ENCODE measurements around the gene DNAI1.

DNAI1 gene

DNA sequence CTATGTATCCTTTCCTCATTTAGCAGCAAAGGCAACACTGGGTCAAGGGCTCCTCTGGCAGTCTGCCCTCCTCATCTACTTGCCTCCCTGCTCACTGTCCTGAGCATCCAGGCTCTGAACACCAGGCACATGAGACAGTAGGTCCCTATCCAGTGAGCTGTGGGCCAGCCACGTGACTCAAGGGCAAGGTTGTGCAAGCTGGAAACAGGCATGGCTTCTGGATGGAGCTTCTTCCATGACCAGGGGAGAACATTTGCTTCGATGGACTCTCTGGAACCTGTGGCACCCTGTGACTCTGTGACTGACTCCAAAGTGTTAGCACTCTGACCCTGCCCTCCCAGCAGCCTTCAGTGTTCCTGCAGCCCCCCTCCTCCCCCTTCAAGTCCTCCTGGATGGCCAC, 33.0 kb downstream of the DNAI1 start:
- no peak for DNase-seq (ENCODE audit: low read depth)

- DNase-seq (ENCODE audit: low read depth), result no peak
These were observed 33.4 kb downstream of the DNAI1 start for GRCh38 chr9:34492051-34492450.

- peak; percentile 32 for DNase-seq (ENCODE audit: low read depth)
These were observed 35.4 kb downstream of the DNAI1 start for GRCh38 chr9:34493972-34494535.

DNA sequence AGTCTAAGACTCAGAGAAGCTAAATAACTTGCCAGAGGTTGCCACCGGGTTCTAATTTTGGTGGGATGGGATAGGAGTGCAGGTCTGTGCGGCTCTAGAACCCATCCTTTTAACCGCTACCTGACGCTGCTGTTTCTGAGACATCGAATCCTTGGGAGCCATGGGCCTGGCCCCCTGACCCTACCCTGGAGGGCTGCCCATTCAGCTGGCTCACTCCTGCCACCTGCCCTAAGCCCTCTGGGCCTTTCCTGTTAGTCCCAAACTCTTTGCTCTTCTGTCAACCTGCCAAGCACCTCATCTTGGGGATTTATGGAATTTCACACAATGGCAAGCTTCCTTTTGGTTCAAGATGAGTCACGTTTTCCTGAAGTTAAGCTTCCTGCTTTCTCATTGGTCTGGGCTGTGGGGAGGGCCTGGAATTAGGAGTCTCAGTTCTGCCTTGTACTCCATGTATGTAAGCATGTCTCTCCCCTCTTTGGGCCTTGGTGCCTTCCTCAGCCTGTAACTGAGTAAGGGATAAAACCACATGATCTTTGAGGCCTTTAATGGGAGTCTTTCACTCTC, 37.6 kb downstream of the DNAI1 start:
- no peak for DNase-seq (ENCODE audit: low read depth)

GRCh38 chr9:34498553-34498952, 39.9 kb downstream of the DNAI1 start:
- DNase-seq (ENCODE audit: low read depth), result no peak

GRCh38 chr9:34499076-34499475, 40.5 kb downstream of the DNAI1 start:
- DNase-seq (ENCODE audit: low read depth), result no peak

- DNase-seq (ENCODE audit: low read depth), result no peak
These were observed 42.1 kb downstream of the DNAI1 start for GRCh38 chr9:34500623-34501267.

DNA sequence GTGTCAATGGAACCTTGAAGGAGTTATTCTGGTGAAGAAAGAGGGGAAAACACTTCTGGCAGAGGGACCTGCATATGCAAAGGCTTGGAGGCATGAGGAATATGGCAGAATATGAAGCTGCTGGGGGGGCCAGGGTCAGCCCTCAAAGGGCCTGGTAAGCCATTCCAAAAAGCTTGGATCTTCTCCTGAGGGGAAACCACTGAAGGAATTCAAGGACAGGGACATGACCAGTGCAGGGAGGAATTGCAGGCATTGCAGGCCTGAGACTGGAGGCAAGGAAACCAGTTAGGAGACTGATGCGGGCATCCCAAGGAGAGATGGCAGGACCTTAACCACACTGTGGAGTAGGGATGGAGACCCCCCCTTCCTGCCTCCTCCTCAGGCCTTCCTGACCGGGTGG, 42.8 kb downstream of the DNAI1 start:
- no peak for DNase-seq (ENCODE audit: low read depth)

DNA sequence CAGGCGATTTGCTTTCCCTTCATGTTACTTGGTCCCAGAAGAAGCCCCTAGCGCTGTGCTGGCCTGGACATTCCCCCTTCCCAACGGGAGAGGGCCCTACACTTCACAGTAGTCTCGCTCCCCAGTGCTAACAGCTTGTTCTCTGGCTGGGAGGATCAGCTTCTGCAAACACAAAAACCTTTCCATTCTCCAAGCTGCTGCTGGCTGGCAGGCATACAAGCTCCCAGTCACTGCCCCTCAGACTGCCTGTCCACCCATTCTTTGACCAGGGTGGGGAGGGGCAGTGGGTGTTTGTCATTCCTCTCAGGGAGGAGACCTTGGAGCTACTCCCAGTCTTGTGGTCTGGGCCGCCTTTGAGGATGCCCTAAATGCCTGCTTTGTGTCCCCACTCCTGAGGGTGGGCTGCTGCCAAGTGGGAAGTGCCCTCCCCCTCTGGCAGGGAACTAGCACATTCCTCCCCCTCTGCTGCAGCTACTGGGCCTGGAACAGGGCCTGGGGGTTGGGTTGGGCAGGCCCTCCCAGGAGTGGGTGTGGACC, 43.4 kb downstream of the DNAI1 start:
- DNase-seq (ENCODE audit: low read depth), result peak; percentile 33

GRCh38 chr9:34502471-34502870, 43.9 kb downstream of the DNAI1 start:
- DNase-seq (ENCODE audit: low read depth), result no peak

DNA sequence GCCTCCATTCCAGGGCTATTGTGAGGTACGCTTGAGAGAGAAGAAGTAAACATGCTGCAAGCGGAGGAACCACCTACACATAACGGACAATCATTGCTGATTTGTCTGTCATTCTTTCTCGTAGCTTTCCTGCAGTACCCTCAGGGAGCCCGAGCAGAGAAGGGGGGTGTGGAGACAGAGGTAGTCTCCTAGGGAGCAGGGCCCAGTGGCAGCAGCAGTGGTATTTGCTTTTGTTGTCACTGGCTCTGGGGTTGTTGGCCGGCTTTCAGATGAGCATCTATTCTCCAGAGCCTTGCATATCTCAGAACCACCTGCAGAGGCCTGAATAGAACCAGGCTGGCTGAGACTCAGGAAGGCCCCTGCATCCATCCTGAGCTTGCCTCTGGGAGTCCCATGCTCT, 44.3 kb downstream of the DNAI1 start:
- no peak for DNase-seq (ENCODE audit: low read depth)

DNA sequence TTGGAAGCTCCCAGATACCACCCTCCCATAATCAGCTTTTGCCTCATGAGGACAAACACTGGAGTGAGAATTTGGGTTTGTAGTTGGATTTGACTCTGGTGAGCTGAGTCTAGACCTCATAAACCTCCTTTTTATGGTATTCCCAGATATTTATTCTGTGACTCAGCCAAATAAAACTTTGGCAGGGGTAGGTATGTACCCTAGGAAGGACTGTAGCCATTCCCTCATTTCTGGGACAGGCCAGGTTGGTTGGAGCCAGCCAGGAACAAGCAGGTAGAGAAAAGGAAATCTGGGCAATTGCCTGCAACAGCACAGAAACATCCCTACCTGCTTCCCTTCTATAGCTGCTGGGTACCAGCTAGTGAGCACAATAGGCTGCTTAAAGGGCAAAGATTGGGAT, 44.8 kb downstream of the DNAI1 start:
- no peak for DNase-seq (ENCODE audit: low read depth)

- no peak for DNase-seq (ENCODE audit: low read depth)
These were observed 46.9 kb downstream of the DNAI1 start for GRCh38 chr9:34505370-34506120.

DNA sequence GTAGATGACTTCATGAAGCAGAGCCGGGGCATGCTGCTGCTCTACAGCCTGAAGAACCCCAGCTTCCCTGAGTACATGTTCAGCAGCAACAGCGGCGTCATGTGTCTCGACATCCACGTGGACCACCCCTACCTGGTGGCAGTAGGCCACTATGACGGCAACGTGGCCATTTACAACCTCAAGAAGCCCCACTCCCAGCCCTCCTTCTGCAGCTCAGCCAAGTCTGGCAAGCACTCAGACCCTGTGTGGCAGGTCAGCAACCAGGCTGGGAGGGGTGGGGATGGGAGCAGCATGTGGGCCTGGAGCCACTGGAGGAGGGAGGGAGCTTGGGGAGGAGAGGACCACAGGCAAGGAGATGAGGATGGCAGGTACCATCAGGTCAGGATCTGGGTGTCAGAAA, 48.0 kb downstream of the DNAI1 start:
- DNase-seq (ENCODE audit: low read depth), result no peak

- no peak for DNase-seq (ENCODE audit: low read depth)
These were observed 49.0 kb downstream of the DNAI1 start for GRCh38 chr9:34507556-34507955.

DNA sequence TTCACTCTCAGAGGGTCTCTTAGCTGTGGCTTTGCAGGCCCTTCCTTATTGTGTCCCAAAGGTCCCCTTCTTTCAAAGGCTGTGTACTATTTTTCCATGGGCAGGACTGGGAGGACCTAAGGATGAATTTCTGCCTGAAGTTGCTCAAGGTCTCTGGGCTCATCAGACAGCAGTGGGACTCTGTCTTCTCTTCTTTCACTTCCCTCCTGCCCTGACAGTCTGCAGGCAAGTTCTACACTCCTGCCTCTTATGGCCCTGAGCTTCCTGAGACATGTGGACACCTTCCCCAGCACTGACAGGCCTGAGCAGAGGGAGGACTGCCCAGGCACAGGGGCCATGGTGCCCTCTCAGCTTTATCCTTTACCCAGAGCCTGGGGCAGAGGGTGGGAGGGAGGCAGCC, 49.4 kb downstream of the DNAI1 start:
- DNase-seq (ENCODE audit: low read depth), result no peak

DNA sequence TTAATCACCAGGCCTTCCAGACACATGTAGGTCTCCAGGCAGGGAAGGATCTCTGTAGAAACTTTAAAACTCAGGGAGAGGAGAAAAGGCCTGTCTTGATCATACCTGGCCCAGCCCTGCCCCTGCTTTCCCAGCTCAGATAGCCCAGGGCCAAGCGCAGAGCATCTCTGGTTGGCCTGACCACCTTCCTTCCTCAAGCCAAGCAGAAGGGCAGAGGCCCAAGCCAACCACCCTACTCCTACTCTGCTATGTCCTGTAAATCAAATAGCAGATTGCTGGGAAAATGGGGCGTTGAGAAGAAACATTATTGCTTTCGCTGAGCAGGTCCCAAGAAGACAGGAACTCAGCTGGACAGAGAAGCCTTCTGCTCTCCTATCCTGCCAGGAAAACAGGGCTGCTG, 49.9 kb downstream of the DNAI1 start:
- DNase-seq (ENCODE audit: low read depth), result no peak

GRCh38 chr9:34508951-34509350, 50.3 kb downstream of the DNAI1 start:
- no peak for DNase-seq (ENCODE audit: low read depth)

GRCh38 chr9:34510497-34511468, 52.2 kb downstream of the DNAI1 start:
- no peak for DNase-seq (ENCODE audit: low read depth)

- DNase-seq (ENCODE audit: low read depth), result no peak
These were observed 53.8 kb downstream of the DNAI1 start for GRCh38 chr9:34512131-34513078.
